ENCODE measurements around the gene TMEM254. TPM values are rescaled to one million over a fixed set of nuclear protein-coding genes. Genes with fewer than 3 reads are reported as not detected.

The TMEM254 gene
- total RNA-seq, 4 donors from 2014 or later, result 7.4 to 31.5 (median 20.3) TPM

DNA sequence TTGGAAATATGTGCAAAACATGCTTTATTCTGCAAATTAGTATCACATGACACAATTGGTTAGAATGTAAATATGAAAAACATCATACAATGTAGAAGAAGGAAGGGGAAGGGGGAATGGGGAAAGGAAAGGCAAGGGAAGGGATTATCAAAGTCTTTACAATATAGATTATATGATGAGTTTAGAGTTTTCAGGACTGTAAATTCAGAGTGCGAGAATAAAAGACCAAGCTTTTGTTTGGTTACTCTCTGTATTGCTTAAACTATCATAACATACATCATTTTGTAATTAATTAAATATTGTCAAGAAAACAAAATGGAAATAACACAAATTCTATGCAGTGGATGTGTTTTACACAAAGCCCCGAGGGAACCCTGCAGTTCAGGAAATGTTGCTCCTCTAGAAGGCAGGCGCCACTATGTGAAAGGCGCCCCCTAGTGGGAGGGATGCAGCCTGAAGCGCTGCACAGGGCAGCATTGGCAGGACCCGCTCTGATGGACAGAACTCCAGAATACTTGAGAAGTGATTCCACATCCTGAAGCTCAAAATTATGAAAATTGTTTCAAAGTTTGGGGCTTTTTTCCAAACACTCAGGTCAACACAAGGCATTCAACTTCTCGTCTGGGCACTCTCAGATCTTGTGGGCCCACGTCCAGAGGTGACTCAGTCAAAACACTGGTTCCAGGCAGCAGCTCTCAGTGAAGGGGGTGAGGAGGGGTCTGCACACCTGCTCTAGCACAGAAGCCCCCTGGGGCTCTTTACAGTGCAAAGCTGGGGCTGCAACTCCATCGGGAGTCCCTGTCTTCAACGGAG, 31.6 kb upstream of the TMEM254 start:
- TF ChIP-seq, protein P1, sequence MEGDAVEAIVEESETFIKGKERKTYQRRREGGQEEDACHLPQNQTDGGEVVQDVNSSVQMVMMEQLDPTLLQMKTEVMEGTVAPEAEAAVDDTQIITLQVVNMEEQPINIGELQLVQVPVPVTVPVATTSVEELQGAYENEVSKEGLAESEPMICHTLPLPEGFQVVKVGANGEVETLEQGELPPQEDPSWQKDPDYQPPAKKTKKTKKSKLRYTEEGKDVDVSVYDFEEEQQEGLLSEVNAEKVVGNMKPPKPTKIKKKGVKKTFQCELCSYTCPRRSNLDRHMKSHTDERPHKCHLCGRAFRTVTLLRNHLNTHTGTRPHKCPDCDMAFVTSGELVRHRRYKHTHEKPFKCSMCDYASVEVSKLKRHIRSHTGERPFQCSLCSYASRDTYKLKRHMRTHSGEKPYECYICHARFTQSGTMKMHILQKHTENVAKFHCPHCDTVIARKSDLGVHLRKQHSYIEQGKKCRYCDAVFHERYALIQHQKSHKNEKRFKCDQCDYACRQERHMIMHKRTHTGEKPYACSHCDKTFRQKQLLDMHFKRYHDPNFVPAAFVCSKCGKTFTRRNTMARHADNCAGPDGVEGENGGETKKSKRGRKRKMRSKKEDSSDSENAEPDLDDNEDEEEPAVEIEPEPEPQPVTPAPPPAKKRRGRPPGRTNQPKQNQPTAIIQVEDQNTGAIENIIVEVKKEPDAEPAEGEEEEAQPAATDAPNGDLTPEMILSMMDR (IDR thresholded peaks at IDR 0.05), result peak; percentile 55 to 90 (median 70)
- TF ChIP-seq POLR2A (IDR thresholded peaks at IDR 0.05), result no peak
- Histone ChIP-seq H3K27me3 (no peaks in the 10 kb centered on the region), H3K4me1 (no peaks in the 10 kb centered on the region), H3K9me3 (no peaks in the 10 kb centered on the region), H3K36me3 (no peaks in the 10 kb centered on the region), H3K4me3 (no peak overlapping the region), H3K27ac (no peak overlapping the region)
- DNase-seq, result peak; percentile 73 to 90 (median 76)

DNA sequence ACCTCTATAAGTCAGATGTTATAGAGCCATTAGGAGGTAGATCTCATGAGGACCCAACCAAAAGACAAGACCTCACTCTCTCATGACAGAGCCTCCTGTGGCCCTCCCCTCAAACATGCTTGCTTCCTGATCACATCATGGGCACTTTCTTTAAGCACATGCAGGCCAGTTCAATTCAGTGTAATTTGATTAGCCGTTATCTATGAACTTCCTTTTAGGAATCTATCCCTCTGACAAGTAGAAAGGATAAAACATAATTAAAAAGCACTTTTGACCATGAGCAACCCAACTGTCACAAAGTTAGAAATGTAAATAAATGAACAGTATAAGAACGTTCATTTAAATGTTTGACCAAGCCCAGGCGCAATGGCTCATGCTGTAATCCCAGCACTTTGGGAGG, 27.7 kb upstream of the TMEM254 start:
- Histone ChIP-seq H3K36me3 (no peaks in the 10 kb centered on the region), H3K4me1 (no peaks in the 10 kb centered on the region), H3K4me3 (no peak overlapping the region), H3K27ac (no peak overlapping the region), H3K27me3 (no peaks in the 10 kb centered on the region), H3K9me3 (no peaks in the 10 kb centered on the region)
- no peak for DNase-seq
- TF ChIP-seq, protein P1 (IDR thresholded peaks at IDR 0.05), result no peak
- no peak for TF ChIP-seq POLR2A (IDR thresholded peaks at IDR 0.05)

DNA sequence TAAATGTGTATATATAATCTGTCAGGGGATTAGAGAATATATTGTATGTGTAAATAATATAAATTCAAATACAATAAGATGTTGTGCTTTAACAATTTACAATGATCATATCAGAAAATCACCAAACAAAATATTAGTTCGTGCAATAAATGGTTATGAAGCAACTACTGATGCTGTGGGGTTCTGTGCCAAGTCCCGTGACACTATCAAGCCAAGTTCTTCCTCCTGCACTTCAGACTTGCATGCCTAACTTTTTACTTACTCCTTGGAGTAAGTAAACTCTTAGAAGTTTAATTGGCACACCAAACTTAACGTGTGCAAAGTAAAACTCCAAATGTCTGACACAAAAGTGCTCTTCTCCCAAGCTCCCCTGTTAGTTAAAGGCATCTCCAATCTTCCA, 26.5 kb upstream of the TMEM254 start:
- Histone ChIP-seq H3K36me3 (no peaks in the 10 kb centered on the region), H3K9me3 (no peaks in the 10 kb centered on the region), H3K4me3 (no peak overlapping the region), H3K27me3 (no peaks in the 10 kb centered on the region), H3K4me1 (no peaks in the 10 kb centered on the region), H3K27ac (no peak overlapping the region)
- TF ChIP-seq POLR2A (IDR thresholded peaks at IDR 0.05), result no peak
- TF ChIP-seq, protein P1 (IDR thresholded peaks at IDR 0.05), result no peak
- DNase-seq, result no peak

DNA sequence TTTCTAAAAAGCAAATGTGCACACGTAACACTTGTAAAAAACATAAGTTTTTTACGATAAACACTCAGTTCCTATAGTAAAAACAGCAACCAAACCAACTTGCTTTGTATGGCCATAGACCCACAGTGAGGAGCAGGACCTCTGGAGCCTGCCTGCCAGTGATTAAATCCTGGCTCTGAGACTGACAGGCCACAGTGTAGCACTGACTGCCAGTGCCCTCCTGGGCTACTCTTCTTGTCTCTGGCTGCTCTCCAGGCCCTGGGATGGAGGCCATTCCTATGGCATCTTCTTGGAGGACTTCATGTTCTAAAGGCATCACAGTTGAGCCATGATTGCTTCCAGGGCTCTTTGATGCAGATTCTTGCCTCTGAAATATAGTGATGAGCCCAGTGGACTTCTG, 22.7 kb upstream of the TMEM254 start:
- no peaks in the 10 kb centered on the region for H3K36me3 ChIP-seq
- H3K4me1 ChIP-seq, result no peaks in the 10 kb centered on the region
- no peak overlapping the region for H3K27ac ChIP-seq
- H3K9me3 ChIP-seq, result no peaks in the 10 kb centered on the region
- H3K27me3 ChIP-seq, result no peaks in the 10 kb centered on the region
- TF ChIP-seq, protein P1 (IDR thresholded peaks at IDR 0.05), result no peak
- no peak for TF ChIP-seq POLR2A (IDR thresholded peaks at IDR 0.05)
- no peak overlapping the region for H3K4me3 ChIP-seq
- DNase-seq, result no peak

DNA sequence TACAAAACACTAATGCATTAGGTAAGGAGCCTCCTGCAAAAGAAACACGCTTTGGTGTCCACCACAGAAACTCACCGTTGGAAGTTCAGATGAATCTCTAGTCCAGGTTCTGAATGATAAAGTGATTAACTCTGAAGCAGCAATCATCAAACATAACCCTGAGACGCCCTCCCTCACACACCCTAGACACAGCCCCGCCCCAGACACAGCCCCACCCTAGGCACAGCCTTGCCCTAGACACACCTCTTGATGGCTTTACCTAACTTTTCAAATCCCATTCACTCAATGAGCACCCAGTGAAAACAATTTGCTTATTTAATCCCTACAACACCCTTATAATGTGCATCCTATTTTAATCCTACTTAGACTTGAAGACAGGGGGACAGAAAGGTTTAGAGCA, 21.3 kb upstream of the TMEM254 start:
- H3K4me3 ChIP-seq, result no peak overlapping the region
- TF ChIP-seq, protein P1 (IDR thresholded peaks at IDR 0.05), result no peak
- TF ChIP-seq POLR2A (IDR thresholded peaks at IDR 0.05), result no peak
- H3K36me3 ChIP-seq, result no peaks in the 10 kb centered on the region
- no peaks in the 10 kb centered on the region for H3K27me3 ChIP-seq
- no peak for DNase-seq
- H3K4me1 ChIP-seq, result no peaks in the 10 kb centered on the region
- no peak overlapping the region for H3K27ac ChIP-seq
- H3K9me3 ChIP-seq, result no peaks in the 10 kb centered on the region
